ENCODE data around the gene ANO4.
"Not testable (repeated sequence)": the region's sequence is repeated elsewhere in the genome, so short reads cannot be mapped to it uniquely, and the experiment has no call there.

The ANO4 gene

GRCh38 chr12:101115326-101115725, 320.8 kb downstream of the ANO4 start:
- ChIA-PET CTCF (no interaction called here), POLR2A (no interaction called here)
- no peaks in the 10 kb centered on the region for H3K36me3 ChIP-seq (ENCODE audit: control insufficient read depth in 2 of 2, insufficient read depth in 1 of 2, low read length in 2 of 2)
- TF ChIP-seq CTCF (tag by site-specific recombination; IDR thresholded peaks at IDR 0.05) (no peak), ZNF660 (tag by site-specific recombination; IDR thresholded peaks at IDR 0.05) (no peak), ZNF501 (tag by site-specific recombination; IDR thresholded peaks at IDR 0.05) (no peak)
- no peaks in the 10 kb centered on the region for H3K4me1 ChIP-seq (ENCODE audit: control insufficient read depth, insufficient read depth, low read length)
- no peaks in the 10 kb centered on the region for H3K9me3 ChIP-seq (ENCODE audit: control insufficient read depth, insufficient read depth, low read depth, low read length)
- H3K27ac ChIP-seq (ENCODE audit: extremely low read depth, low read depth, low read length) = no peak overlapping the region
- no peak overlapping the region for H3K4me3 ChIP-seq (ENCODE audit: low read depth, low read length)

GRCh38 chr12:101116911-101117310, 322.3 kb downstream of the ANO4 start:
- H3K27ac ChIP-seq (ENCODE audit: extremely low read depth, low read depth, low read length) = no peak overlapping the region
- H3K4me3 ChIP-seq (ENCODE audit: low read depth, low read length) = no peak overlapping the region
- TF ChIP-seq ZNF239 (tag by site-specific recombination; IDR thresholded peaks at IDR 0.05) (no peak), ZNF133 (tag by site-specific recombination; IDR thresholded peaks at IDR 0.05) (no peak), ZNF521 (tag by site-specific recombination; IDR thresholded peaks at IDR 0.05) (no peak), ZNF157 (tag by site-specific recombination; IDR thresholded peaks at IDR 0.05) (no peak)
- H3K36me3 ChIP-seq (ENCODE audit: control insufficient read depth in 2 of 2, insufficient read depth in 1 of 2, low read length in 2 of 2) = no peaks in the 10 kb centered on the region
- H3K4me1 ChIP-seq (ENCODE audit: control insufficient read depth, insufficient read depth, low read length) = no peaks in the 10 kb centered on the region
- CTCF ChIA-PET = interaction anchor here (1.0 to 1.1 kb wide), 2 partner anchors 50 to 289 kb away, joined by 3 to 4 read pairs; no protein-coding TSS in a partner anchor
- H3K9me3 ChIP-seq (ENCODE audit: control insufficient read depth, insufficient read depth, low read depth, low read length) = no peaks in the 10 kb centered on the region
- POLR2A ChIA-PET = no interaction called here

- no peaks in the 10 kb centered on the region for H3K36me3 ChIP-seq (ENCODE audit: control insufficient read depth in 2 of 2, insufficient read depth in 1 of 2, low read length in 2 of 2)
- H3K9me3 ChIP-seq (ENCODE audit: control insufficient read depth, insufficient read depth, low read depth, low read length) = no peaks in the 10 kb centered on the region
- TF ChIP-seq ZNF701 (tag by site-specific recombination; IDR thresholded peaks at IDR 0.05) (no peak), ZNF654 (tag by site-specific recombination; IDR thresholded peaks at IDR 0.05; ENCODE audit: low read depth) (peak; percentile 19; the same call in 1 of the 2 replicates)
- CTCF ChIA-PET = interaction anchor here (1.0 to 1.1 kb wide), 2 partner anchors 51 to 290 kb away, joined by 3 to 4 read pairs; no protein-coding TSS in a partner anchor
- no peak overlapping the region for H3K4me3 ChIP-seq (ENCODE audit: low read depth, low read length)
- POLR2A ChIA-PET = no interaction called here
- no peak overlapping the region for H3K27ac ChIP-seq (ENCODE audit: extremely low read depth, low read depth, low read length)
- H3K4me1 ChIP-seq (ENCODE audit: control insufficient read depth, insufficient read depth, low read length) = no peaks in the 10 kb centered on the region
Observed at GRCh38 chr12:101117842-101118241, 323.3 kb downstream of the ANO4 start.

- ChIA-PET CTCF (no interaction called here), POLR2A (no interaction called here)
- H3K4me3 ChIP-seq (ENCODE audit: low read depth, low read length) = no peak overlapping the region
- H3K27ac ChIP-seq (ENCODE audit: extremely low read depth, low read depth, low read length) = no peak overlapping the region
- H3K9me3 ChIP-seq (ENCODE audit: control insufficient read depth, insufficient read depth, low read depth, low read length) = no peaks in the 10 kb centered on the region
- TF ChIP-seq ZNF121 (tag by site-specific recombination; IDR thresholded peaks at IDR 0.05) (no peak), ZBTB6 (tag by site-specific recombination; IDR thresholded peaks at IDR 0.05) (no peak), HOXC10 (CRISPR knock-in tag; IDR thresholded peaks at IDR 0.05) (no peak)
- no peaks in the 10 kb centered on the region for H3K36me3 ChIP-seq (ENCODE audit: control insufficient read depth in 2 of 2, insufficient read depth in 1 of 2, low read length in 2 of 2)
- no peaks in the 10 kb centered on the region for H3K4me1 ChIP-seq (ENCODE audit: control insufficient read depth, insufficient read depth, low read length)
Observed at GRCh38 chr12:101127521-101128219, 333.1 kb downstream of the ANO4 start.

- CTCF ChIA-PET; H3K36me3 ChIP-seq (ENCODE audit: control insufficient read depth in 2 of 2, insufficient read depth in 1 of 2, low read length in 2 of 2); H3K4me3 ChIP-seq (ENCODE audit: low read depth, low read length): not testable (repeated sequence)
Observed at GRCh38 chr12:101145777-101146431, 351.3 kb downstream of the ANO4 start.

More at GRCh38 chr12:101145777-101146431, 351.3 kb downstream of the ANO4 start:
- H3K4me1 ChIP-seq (ENCODE audit: control insufficient read depth, insufficient read depth, low read length); H3K27ac ChIP-seq (ENCODE audit: extremely low read depth, low read depth, low read length); H3K9me3 ChIP-seq (ENCODE audit: control insufficient read depth, insufficient read depth, low read depth, low read length); POLR2A ChIA-PET: not testable (repeated sequence)

Measured in HEK293 (cell line).